IMR-90 (cell line): Measurements from ENCODE around the gene ARL4C. TPM values are rescaled to one million over a fixed set of nuclear protein-coding genes. Genes with fewer than 3 reads are reported as not detected.

ENCODE experiments used
- ATAC-seq: fragments of 200-7000 bp; cut with Tn5 transposase; 2 replicates; pipeline ENCODE4 v1.9.1; 2020; ENCODE audit warnings: low read depth, mild to moderate bottlenecking, moderate library complexity
- BruUV-seq: library from RNA; stranded (reverse); fragments of 400-500 nt; replicated peaks from 2 replicates; lab custom pipeline; 2021; lab: Mats Ljungman, UMichigan
- CTCF ChIA-PET: fragments of 300-600 bp; formaldehyde crosslinking; extraction: SDS; loops from one replicate; lab custom pipeline; 2021; ENCODE audit warnings: antibody characterized with exemption; lab: Yijun Ruan, JAX
- POLR2A ChIA-PET: fragments of 300-600 bp; sonication (Branson Sonifier 250); formaldehyde crosslinking; loops from one replicate; lab custom pipeline; 2022; ENCODE audit warnings: antibody characterized with exemption; ENCODE audit not compliant: unreplicated experiment; lab: Charles Lee
- DNase-seq: peaks from one replicate; pipeline ENCODE4 v3.0.0; 2013
- H2AFZ ChIP-seq: replicated peaks from 2 replicates; pipeline ENCODE3; 2013; ENCODE audit warnings: low read length, mild to moderate bottlenecking; ENCODE audit not compliant: poor library complexity
- H2AK5ac ChIP-seq: 2 replicates; pipeline ENCODE4 v1.6.1; 2013; ENCODE audit warnings: low read depth, low read length, inconsistent platforms
- H2AK9ac ChIP-seq: replicated peaks from 2 replicates; pipeline ENCODE3; 2013; ENCODE audit warnings: mild to moderate bottlenecking, low read depth, low read length, moderate library complexity; ENCODE audit not compliant: poor library complexity
- H2BK120ac ChIP-seq: 2 replicates; pipeline ENCODE4 v1.6.1; 2013; ENCODE audit warnings: low read depth, low read length, inconsistent platforms
- H2BK15ac ChIP-seq: 3 replicates; pipeline ENCODE4 v1.6.1; 2013; ENCODE audit warnings: low read depth, low read length, inconsistent platforms
- H2BK20ac ChIP-seq: 2 replicates; pipeline ENCODE4 v1.6.1; 2013; ENCODE audit warnings: low read depth, mild to moderate bottlenecking, inconsistent platforms, low read length, moderate library complexity
- H2BK5ac ChIP-seq: 2 replicates; pipeline ENCODE4 v1.6.1; 2013; ENCODE audit warnings: mild to moderate bottlenecking, low read depth, low read length, inconsistent platforms; ENCODE audit not compliant: poor library complexity, severe bottlenecking
- H3K14ac ChIP-seq: replicated peaks from 2 replicates; pipeline ENCODE4 v1.6.1; 2013; ENCODE audit warnings: low read depth, low read length, inconsistent platforms
- H3K18ac ChIP-seq: 2 replicates; pipeline ENCODE4 v1.6.1; 2013; ENCODE audit warnings: low read depth, low read length, control low read depth
- H3K23ac ChIP-seq: 2 replicates; pipeline ENCODE4 v1.6.1; 2013; ENCODE audit warnings: low read depth, low read length, inconsistent platforms
- H3K27ac ChIP-seq: 2 replicates; pipeline ENCODE4 v1.5.1; 2013; ENCODE audit warnings: mild to moderate bottlenecking, control low read depth, low read length; ENCODE audit not compliant: insufficient read depth
- H3K27me3 ChIP-seq: 2 replicates; pipeline ENCODE4 v1.6.1; 2013; ENCODE audit warnings: low read length; ENCODE audit not compliant: control insufficient read depth, insufficient read depth
- H3K36me3 ChIP-seq: 2 replicates; pipeline ENCODE4 v1.6.1; 2013; ENCODE audit warnings: low read length, mixed read lengths; ENCODE audit not compliant: control insufficient read depth, insufficient read depth
- H3K4ac ChIP-seq: 2 replicates; pipeline ENCODE4 v1.6.1; 2013; ENCODE audit warnings: low read depth, low read length, inconsistent platforms
- H3K4me1 ChIP-seq: 2 replicates; pipeline ENCODE4 v1.6.1; 2013; ENCODE audit warnings: low read length, mixed read lengths; ENCODE audit not compliant: control insufficient read depth, insufficient read depth
- H3K4me2 ChIP-seq: 2 replicates; pipeline ENCODE4 v1.6.1; 2013; ENCODE audit warnings: low read depth, mild to moderate bottlenecking, control low read depth, low read length, moderate library complexity
- H3K4me3 ChIP-seq: 2 replicates; pipeline ENCODE4 v1.5.1; 2013; ENCODE audit warnings: low read depth, mild to moderate bottlenecking, control low read depth, low read length, moderate library complexity; ENCODE audit not compliant: insufficient read depth
- H3K56ac ChIP-seq: 2 replicates; pipeline ENCODE4 v1.6.1; 2013; ENCODE audit warnings: low read length, inconsistent platforms; ENCODE audit not compliant: insufficient read depth; ENCODE audit errors: extremely low read depth
- H3K79me1 ChIP-seq, 2 experiments: 2 replicates each; pipeline ENCODE4 v1.6.1; 2013; ENCODE audit warnings: low read length in 2 of 2, inconsistent platforms in 1 of 2, low read depth in 1 of 2
- H3K9ac ChIP-seq: 2 replicates; pipeline ENCODE4 v1.6.1; 2013; ENCODE audit warnings: low read depth, low read length, control low read depth
- H3K9me1 ChIP-seq: 2 replicates; pipeline ENCODE4 v1.6.1; 2013; ENCODE audit warnings: low read length, inconsistent platforms; ENCODE audit not compliant: insufficient read depth
- H3K9me3 ChIP-seq: 2 replicates; pipeline ENCODE4 v1.6.1; 2013; ENCODE audit warnings: low read length; ENCODE audit not compliant: control insufficient read depth, insufficient read depth
- H4K20me1 ChIP-seq: 2 replicates; pipeline ENCODE4 v1.6.1; 2013; ENCODE audit warnings: low read length, inconsistent platforms; ENCODE audit not compliant: insufficient read depth
- H4K5ac ChIP-seq: 2 replicates; pipeline ENCODE4 v1.6.1; 2013; ENCODE audit warnings: mild to moderate bottlenecking, low read depth, low read length, control low read depth
- H4K8ac ChIP-seq, 2 experiments: 2 replicates each; pipeline ENCODE4 v1.6.1; 2013; ENCODE audit warnings: low read depth in 2 of 2, low read length in 2 of 2, control low read depth in 1 of 2, inconsistent platforms in 1 of 2
- H4K91ac ChIP-seq: 2 replicates; pipeline ENCODE4 v1.6.1; 2013; ENCODE audit warnings: low read depth, low read length, inconsistent platforms; ENCODE audit not compliant: insufficient read depth
- CEBPB ChIP-seq: IDR thresholded peaks from 2 replicates; pipeline ENCODE4 v1.6.1; 2012; ENCODE audit warnings: low read depth, low read length, improper control_type of control experiment
- CHD1 ChIP-seq: IDR thresholded peaks from 2 replicates; pipeline ENCODE4 v1.6.1; 2012; ENCODE audit warnings: low read depth, low read length, improper control_type of control experiment
- MAFK ChIP-seq: IDR thresholded peaks from 2 replicates; pipeline ENCODE4 v1.6.1; 2012; ENCODE audit warnings: low read depth, low read length, improper control_type of control experiment
- MXI1 ChIP-seq: IDR thresholded peaks from 2 replicates; pipeline ENCODE4 v1.6.1; 2012; ENCODE audit warnings: low read depth, mild to moderate bottlenecking, low read length, moderate library complexity, borderline replicate concordance
- POLR2A ChIP-seq: IDR thresholded peaks from 2 replicates; pipeline ENCODE4 v1.6.1; 2012; ENCODE audit warnings: mild to moderate bottlenecking, low read depth, low read length
- RAD21 ChIP-seq: IDR thresholded peaks from 2 replicates; pipeline ENCODE4 v1.6.1; 2012; ENCODE audit warnings: low read length, improper control_type of control experiment
- RFX5 ChIP-seq: IDR thresholded peaks from 2 replicates; pipeline ENCODE4 v1.8.0; 2012; ENCODE audit warnings: low read depth, mild to moderate bottlenecking, low read length, moderate library complexity
- WGBS, 2 experiments: methylation state at CpG; one replicate each; pipeline versions ENCODE4 v1.1.5 to v1.1.7; 2013; ENCODE audit warnings: missing lambda C conversion rate in 2 of 2; ENCODE audit not compliant: insufficient read length in 1 of 2; ENCODE audit errors: extremely low coverage in 2 of 2; 5-methylcytosine and 5-hydroxymethylcytosine counted together
- dilution Hi-C: fragments of 300-500 bp; cut with HindIII; formaldehyde crosslinking; loops from one replicate; pipeline ENCODE4 v1.14.3; 2018; ENCODE audit warnings: low sequenced_read_pairs; ENCODE audit not compliant: unreplicated experiment
- in situ Hi-C: fragments of 300-500 bp; cut with MboI; formaldehyde crosslinking; loops from 3 replicates; pipeline ENCODE4 v1.14.3; 2019; ENCODE audit warnings: low sequenced_read_pairs, inconsistent platforms, mixed read lengths
- intact Hi-C: fragments of 100-400 bp; cut with micrococcal nuclease; formaldehyde crosslinking; loops from 2 replicates; pipeline ENCODE4 v1.10.0; 2022
- polyA plus RNA-seq, 3 experiments: library from polyadenylated mRNA; depleted of rRNA; stranded (reverse); fragments of >200 nt; gene quantifications; 2 replicates each; pipeline ENCODE4 v1.2.3, GENCODE V29; 2012; ENCODE audit warnings: low replicate concordance in 1 of 3
- total RNA-seq: library from RNA; depleted of rRNA; stranded (reverse); fragments of >200 nt; gene quantifications from 2 replicates; pipeline ENCODE4 v1.2.3, GENCODE V29; 2012
- TF ChIP-seq, protein P1 (sequence below): fragments of 150-350 bp; IDR thresholded peaks from 2 replicates; pipeline ENCODE4 v1.6.1; 2016; ENCODE audit warnings: low read depth, mild to moderate bottlenecking, low read length, moderate library complexity, borderline replicate concordance
- TF ChIP-seq, protein P2 (sequence below): fragments of 150-350 bp; IDR thresholded peaks from 2 replicates; pipeline ENCODE4 v1.6.1; 2017; ENCODE audit warnings: mild to moderate bottlenecking, antibody characterized with exemption, low read length, low read depth

The ARL4C gene
- total and polyA plus RNA-seq, 2 of the 4 experiments (the other 2 are of a cell fraction), result 7.7 to 8.2 TPM

DNA sequence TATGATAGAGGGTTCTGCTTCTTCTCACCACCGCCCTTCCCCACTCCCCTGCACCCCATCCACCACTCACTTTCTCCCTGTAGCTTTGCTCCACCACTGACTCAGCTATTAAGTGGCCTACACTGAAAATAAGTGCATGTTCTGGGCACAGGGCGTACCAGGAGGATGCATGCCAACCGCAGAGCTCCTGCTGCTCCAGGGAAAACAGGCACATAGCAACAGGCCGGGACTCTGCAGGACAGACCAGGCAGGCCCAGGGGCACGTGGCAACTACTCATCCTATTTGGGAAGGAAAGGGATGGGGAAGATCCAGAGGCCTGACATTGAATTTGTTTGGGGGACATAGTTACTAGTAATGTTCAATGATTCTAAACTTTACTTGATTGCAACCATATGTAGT is 28.4 kb downstream of the ARL4C start:
- H2BK20ac ChIP-seq, result no peak overlapping the region
- no peak overlapping the region for H4K8ac ChIP-seq
- H4K20me1 ChIP-seq, result no peaks in the 10 kb centered on the region
- POLR2A ChIA-PET, result no interaction called here
- H2BK15ac ChIP-seq, result no peak overlapping the region
- no peak overlapping the region; the same call in 1 of the 2 replicates for H2AK5ac ChIP-seq
- intact Hi-C loops, result no loop called here
- H2BK5ac ChIP-seq, result no peak overlapping the region
- H3K4me3 ChIP-seq, result no peak overlapping the region
- H2BK120ac ChIP-seq, result no peak overlapping the region
- H3K9ac ChIP-seq, result no peak overlapping the region
- TF ChIP-seq RAD21 (no peak), CHD1 (no peak), MAFK (no peak), RFX5 (no peak), CEBPB (no peak), MXI1 (no peak), POLR2A (no peak)
- TF ChIP-seq, protein P1, sequence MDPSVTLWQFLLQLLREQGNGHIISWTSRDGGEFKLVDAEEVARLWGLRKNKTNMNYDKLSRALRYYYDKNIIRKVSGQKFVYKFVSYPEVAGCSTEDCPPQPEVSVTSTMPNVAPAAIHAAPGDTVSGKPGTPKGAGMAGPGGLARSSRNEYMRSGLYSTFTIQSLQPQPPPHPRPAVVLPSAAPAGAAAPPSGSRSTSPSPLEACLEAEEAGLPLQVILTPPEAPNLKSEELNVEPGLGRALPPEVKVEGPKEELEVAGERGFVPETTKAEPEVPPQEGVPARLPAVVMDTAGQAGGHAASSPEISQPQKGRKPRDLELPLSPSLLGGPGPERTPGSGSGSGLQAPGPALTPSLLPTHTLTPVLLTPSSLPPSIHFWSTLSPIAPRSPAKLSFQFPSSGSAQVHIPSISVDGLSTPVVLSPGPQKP, result no peak
- TF ChIP-seq, protein P2, sequence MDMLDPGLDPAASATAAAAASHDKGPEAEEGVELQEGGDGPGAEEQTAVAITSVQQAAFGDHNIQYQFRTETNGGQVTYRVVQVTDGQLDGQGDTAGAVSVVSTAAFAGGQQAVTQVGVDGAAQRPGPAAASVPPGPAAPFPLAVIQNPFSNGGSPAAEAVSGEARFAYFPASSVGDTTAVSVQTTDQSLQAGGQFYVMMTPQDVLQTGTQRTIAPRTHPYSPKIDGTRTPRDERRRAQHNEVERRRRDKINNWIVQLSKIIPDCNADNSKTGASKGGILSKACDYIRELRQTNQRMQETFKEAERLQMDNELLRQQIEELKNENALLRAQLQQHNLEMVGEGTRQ, result no peak
- H3K23ac ChIP-seq, result no peak overlapping the region
- H3K4ac ChIP-seq, result no peak overlapping the region
- WGBS, 2 experiments, result 100% methylated on average over 1 of the region's 5 CpGs; no CpG with 5 or more reads in 1 of the 2 experiments
- no peaks in the 10 kb centered on the region for H3K27me3 ChIP-seq
- peaks cover 5% of the 10 kb centered on the region; the same call in 1 of the 2 replicates for H3K4me1 ChIP-seq
- dilution Hi-C loops, result no loop called here
- ATAC-seq (no peak), DNase-seq (no peak)
- no peak overlapping the region for H2AK9ac ChIP-seq
- H4K91ac ChIP-seq, result no peak overlapping the region
- peaks cover 13% of the 10 kb centered on the region for H3K9me3 ChIP-seq
- CTCF ChIA-PET, result no interaction called here
- no peak overlapping the region for H3K14ac ChIP-seq
- BruUV-seq, result no TSS peak
- no peak overlapping the region for H4K5ac ChIP-seq
- no peak overlapping the region for H3K56ac ChIP-seq
- H2AFZ ChIP-seq, result peak overlapping the region; percentile 44
- H3K18ac ChIP-seq, result no peak overlapping the region
- no peaks in the 10 kb centered on the region for H3K79me1 ChIP-seq
- H3K4me2 ChIP-seq, result no peak overlapping the region
- no peaks in the 10 kb centered on the region for H3K36me3 ChIP-seq
- H3K27ac ChIP-seq, result no peak overlapping the region
- in situ Hi-C loops, result no loop called here
- H3K9me1 ChIP-seq, result no peaks in the 10 kb centered on the region
